Measurements from ENCODE around the gene TTC3. TPM values are rescaled to one million over a fixed set of nuclear protein-coding genes. Genes with fewer than 3 reads are reported as not detected.

Gene TTC3
- total RNA-seq, 1 experiment from 2014 or later: 121 TPM

DNA sequence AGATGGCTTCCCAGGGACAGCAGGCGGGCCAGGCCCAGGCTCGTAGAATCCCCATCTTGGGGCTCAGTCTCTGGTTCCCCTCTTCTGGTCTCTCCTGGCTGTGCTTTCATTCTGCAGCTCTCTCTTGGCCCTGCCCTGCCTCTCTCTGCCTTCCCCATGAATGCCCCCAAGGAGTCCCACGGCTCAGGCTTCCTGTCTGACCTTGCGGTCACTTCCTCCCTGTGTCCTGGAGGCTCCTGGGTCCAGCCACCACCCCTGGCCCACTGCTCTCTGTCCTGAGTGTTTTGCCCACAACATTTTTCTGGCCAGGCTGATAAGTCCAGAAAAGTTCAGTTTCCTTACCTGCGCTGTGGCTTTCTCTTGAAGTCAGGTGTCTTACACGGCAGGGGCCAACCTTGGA is 29.2 kb upstream of the TTC3 start:
- H2AFZ ChIP-seq (ENCODE audit: low read length): no peak overlapping the region
- H3K4me1 ChIP-seq (ENCODE audit: insufficient read depth, low read length): peaks cover 21% of the 10 kb centered on the region
- ChIA-PET POLR2A (ENCODE audit: unreplicated experiment) (no interaction called here), CTCF (no interaction called here)
- no peaks in the 10 kb centered on the region for H3K27me3 ChIP-seq (ENCODE audit: low read length)
- H3K4me2 ChIP-seq (ENCODE audit: low read length): no peak overlapping the region
- H3K9ac ChIP-seq (ENCODE audit: low read length): no peak overlapping the region
- no peak for ATAC-seq
- BruUV-seq (replicated peaks): no TSS peak
- H3K4me3 ChIP-seq (ENCODE audit: low read length): no peak overlapping the region
- intact Hi-C loops (cut with micrococcal nuclease): no loop called here
- TF ChIP-seq EZH2phosphoT487 (IDR thresholded peaks at IDR 0.05; ENCODE audit: borderline replicate concordance, low read length): no peak
- TF ChIP-seq, protein P1, sequence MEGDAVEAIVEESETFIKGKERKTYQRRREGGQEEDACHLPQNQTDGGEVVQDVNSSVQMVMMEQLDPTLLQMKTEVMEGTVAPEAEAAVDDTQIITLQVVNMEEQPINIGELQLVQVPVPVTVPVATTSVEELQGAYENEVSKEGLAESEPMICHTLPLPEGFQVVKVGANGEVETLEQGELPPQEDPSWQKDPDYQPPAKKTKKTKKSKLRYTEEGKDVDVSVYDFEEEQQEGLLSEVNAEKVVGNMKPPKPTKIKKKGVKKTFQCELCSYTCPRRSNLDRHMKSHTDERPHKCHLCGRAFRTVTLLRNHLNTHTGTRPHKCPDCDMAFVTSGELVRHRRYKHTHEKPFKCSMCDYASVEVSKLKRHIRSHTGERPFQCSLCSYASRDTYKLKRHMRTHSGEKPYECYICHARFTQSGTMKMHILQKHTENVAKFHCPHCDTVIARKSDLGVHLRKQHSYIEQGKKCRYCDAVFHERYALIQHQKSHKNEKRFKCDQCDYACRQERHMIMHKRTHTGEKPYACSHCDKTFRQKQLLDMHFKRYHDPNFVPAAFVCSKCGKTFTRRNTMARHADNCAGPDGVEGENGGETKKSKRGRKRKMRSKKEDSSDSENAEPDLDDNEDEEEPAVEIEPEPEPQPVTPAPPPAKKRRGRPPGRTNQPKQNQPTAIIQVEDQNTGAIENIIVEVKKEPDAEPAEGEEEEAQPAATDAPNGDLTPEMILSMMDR (conservative IDR thresholded peaks at IDR 0.05; ENCODE audit: low read depth, low read length): no peak
- TF ChIP-seq EZH2 (IDR thresholded peaks at IDR 0.05; ENCODE audit: low read length, unreplicated experiment): no peak
- H3K79me2 ChIP-seq (ENCODE audit: low read length): no peaks in the 10 kb centered on the region
- no peaks in the 10 kb centered on the region for H3K36me3 ChIP-seq (ENCODE audit: low read depth, low read length)
- H3K27ac ChIP-seq (ENCODE audit: low read length): no peak overlapping the region
- no peak for DNase-seq
- no peaks in the 10 kb centered on the region for H3F3A ChIP-seq (ENCODE audit: low read length, unreplicated experiment)
- H4K20me1 ChIP-seq (ENCODE audit: low read length): no peaks in the 10 kb centered on the region
- no peaks in the 10 kb centered on the region for H3K9me2 ChIP-seq (replicated peaks; ENCODE audit: low read length)
- no peaks in the 10 kb centered on the region for H3K9me3 ChIP-seq (ENCODE audit: low read length)

DNA sequence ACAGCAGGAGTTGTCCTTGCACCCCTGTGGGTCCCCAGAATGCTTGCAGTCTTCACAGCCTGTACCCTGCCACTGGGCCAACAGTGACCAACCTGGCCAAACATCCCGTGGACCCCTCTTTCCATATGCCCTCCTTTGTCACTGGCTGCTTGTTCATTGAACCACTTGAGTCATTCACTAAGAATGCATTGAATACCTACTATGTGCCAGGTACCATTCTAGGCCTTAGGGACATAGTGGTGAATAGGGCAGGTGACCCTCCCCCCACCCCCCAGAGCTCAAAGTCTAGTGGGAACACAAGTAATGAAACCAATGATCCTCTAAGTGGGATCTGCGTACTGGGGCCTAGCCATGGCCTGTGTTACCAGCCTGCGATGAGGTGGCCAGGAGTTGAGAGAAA is 28.4 kb upstream of the TTC3 start:
- BruUV-seq (replicated peaks): no TSS peak
- no peaks in the 10 kb centered on the region for H3K9me3 ChIP-seq (ENCODE audit: low read length)
- TF ChIP-seq EZH2 (IDR thresholded peaks at IDR 0.05; ENCODE audit: low read length, unreplicated experiment): no peak
- TF ChIP-seq EZH2phosphoT487 (IDR thresholded peaks at IDR 0.05; ENCODE audit: borderline replicate concordance, low read length): no peak
- TF ChIP-seq, protein P1 (conservative IDR thresholded peaks at IDR 0.05; ENCODE audit: low read depth, low read length): no peak
- H3K27ac ChIP-seq (ENCODE audit: low read length): no peak overlapping the region
- H2AFZ ChIP-seq (ENCODE audit: low read length): no peak overlapping the region
- no peaks in the 10 kb centered on the region for H3K27me3 ChIP-seq (ENCODE audit: low read length)
- ATAC-seq: no peak
- no peaks in the 10 kb centered on the region for H3K79me2 ChIP-seq (ENCODE audit: low read length)
- POLR2A ChIA-PET (ENCODE audit: unreplicated experiment): no interaction called here
- H3K9ac ChIP-seq (ENCODE audit: low read length): no peak overlapping the region
- H3K36me3 ChIP-seq (ENCODE audit: low read depth, low read length): no peaks in the 10 kb centered on the region
- H3K4me2 ChIP-seq (ENCODE audit: low read length): no peak overlapping the region
- CTCF ChIA-PET: no interaction called here
- H3K9me2 ChIP-seq (replicated peaks; ENCODE audit: low read length): no peaks in the 10 kb centered on the region
- peaks cover 21% of the 10 kb centered on the region for H3K4me1 ChIP-seq (ENCODE audit: insufficient read depth, low read length)
- H4K20me1 ChIP-seq (ENCODE audit: low read length): no peaks in the 10 kb centered on the region
- DNase-seq: no peak
- no peak overlapping the region for H3K4me3 ChIP-seq (ENCODE audit: low read length)
- no peaks in the 10 kb centered on the region for H3F3A ChIP-seq (ENCODE audit: low read length, unreplicated experiment)
- intact Hi-C loops (cut with micrococcal nuclease): no loop called here

DNA sequence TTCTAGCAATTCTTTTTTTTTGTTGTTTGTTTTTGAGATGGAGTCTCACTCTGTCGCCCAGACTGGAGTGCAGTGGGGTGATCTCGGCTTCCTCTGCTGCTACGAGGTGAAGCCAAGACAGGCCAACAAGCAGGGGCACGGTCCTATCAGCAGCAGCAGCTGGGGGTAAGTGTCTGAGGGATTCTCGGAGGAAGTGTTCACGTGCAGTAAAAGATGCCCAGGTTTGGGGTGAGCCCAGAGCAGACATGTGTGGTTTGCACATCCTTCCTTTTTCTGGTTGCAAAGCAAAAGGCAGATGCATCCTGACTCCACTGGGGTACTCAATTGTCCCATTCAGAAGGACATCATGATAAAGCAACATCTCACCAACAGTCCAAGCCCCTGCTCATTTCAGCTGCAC is 27.9 kb upstream of the TTC3 start:
- H3K9ac ChIP-seq (ENCODE audit: low read length): no peak overlapping the region
- no peak for DNase-seq
- H3K4me1 ChIP-seq (ENCODE audit: insufficient read depth, low read length): peaks cover 21% of the 10 kb centered on the region
- ATAC-seq: no peak
- H3K79me2 ChIP-seq (ENCODE audit: low read length): no peaks in the 10 kb centered on the region
- POLR2A ChIA-PET (ENCODE audit: unreplicated experiment): no interaction called here
- intact Hi-C loops (cut with micrococcal nuclease): no loop called here
- H3K27me3 ChIP-seq (ENCODE audit: low read length): no peaks in the 10 kb centered on the region
- CTCF ChIA-PET: no interaction called here
- no peaks in the 10 kb centered on the region for H3K36me3 ChIP-seq (ENCODE audit: low read depth, low read length)
- H3K9me2 ChIP-seq (replicated peaks; ENCODE audit: low read length): no peaks in the 10 kb centered on the region
- no peaks in the 10 kb centered on the region for H4K20me1 ChIP-seq (ENCODE audit: low read length)
- no peak overlapping the region for H2AFZ ChIP-seq (ENCODE audit: low read length)
- no peak overlapping the region for H3K4me3 ChIP-seq (ENCODE audit: low read length)
- no peak overlapping the region for H3K4me2 ChIP-seq (ENCODE audit: low read length)
- no peaks in the 10 kb centered on the region for H3F3A ChIP-seq (ENCODE audit: low read length, unreplicated experiment)
- TF ChIP-seq EZH2 (IDR thresholded peaks at IDR 0.05; ENCODE audit: low read length, unreplicated experiment) (no peak), EZH2phosphoT487 (IDR thresholded peaks at IDR 0.05; ENCODE audit: borderline replicate concordance, low read length) (no peak)
- TF ChIP-seq, protein P1 (conservative IDR thresholded peaks at IDR 0.05; ENCODE audit: low read depth, low read length): no peak
- H3K27ac ChIP-seq (ENCODE audit: low read length): no peak overlapping the region
- no TSS peak for BruUV-seq (replicated peaks)
- no peaks in the 10 kb centered on the region for H3K9me3 ChIP-seq (ENCODE audit: low read length)
